AG10803 (cell line): ENCODE data around the gene PPP1R9B.
A peak's percentile ranks its signal among the peaks of the same experiment; 100 is the strongest.

ENCODE experiments used
- DNase-seq: peaks from one replicate; pipeline ENCODE4 v3.0.0; 2010; ENCODE audit warnings: low read depth
- H3K4me3 ChIP-seq: 2 replicates; pipeline ENCODE4 v1.5.1; 2011; ENCODE audit warnings: mild to moderate bottlenecking, low read length, control low read depth
- CTCF ChIP-seq: conservative IDR thresholded peaks from 2 replicates; pipeline ENCODE4 v1.5.1; 2011; ENCODE audit warnings: mild to moderate bottlenecking, low read length, control low read depth, inconsistent platforms

PPP1R9B gene

DNA sequence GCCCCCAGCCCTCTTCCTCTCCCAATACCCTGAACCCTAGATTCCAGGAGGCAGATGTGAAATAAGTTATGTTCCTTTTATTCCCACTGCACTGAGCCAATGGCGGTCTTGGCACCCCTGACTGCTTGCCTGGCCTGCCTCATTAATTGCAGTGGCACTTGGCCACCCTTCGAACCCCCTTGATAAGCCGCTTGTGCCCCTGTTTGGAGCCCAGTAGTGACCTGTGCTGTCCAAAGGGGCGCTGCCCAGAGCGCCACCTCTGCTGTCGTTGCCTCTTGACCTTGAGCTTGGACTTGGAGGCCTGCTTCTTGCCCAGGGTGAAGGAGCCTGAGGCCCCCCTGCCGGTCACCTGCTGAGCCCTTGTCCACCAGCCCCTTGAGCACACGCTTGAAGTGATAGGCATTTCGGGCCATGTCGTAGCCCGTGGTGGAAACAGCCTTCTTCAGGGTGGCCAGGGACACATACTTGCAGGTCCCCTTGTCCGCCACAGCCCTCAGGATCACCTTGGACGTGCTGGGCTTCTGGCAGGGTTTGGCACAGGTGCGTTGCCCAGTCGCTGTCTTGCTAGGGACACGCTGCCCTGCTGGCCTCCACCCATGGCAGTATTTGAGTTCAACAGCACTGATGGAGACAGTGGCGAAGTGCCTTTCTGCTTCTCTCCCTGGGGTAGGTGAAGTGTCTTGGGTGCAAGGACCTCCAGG, 21.0 kb upstream of the PPP1R9B start:
- TF ChIP-seq CTCF = no peak
- no peak overlapping the region for H3K4me3 ChIP-seq
- DNase-seq = no peak

DNA sequence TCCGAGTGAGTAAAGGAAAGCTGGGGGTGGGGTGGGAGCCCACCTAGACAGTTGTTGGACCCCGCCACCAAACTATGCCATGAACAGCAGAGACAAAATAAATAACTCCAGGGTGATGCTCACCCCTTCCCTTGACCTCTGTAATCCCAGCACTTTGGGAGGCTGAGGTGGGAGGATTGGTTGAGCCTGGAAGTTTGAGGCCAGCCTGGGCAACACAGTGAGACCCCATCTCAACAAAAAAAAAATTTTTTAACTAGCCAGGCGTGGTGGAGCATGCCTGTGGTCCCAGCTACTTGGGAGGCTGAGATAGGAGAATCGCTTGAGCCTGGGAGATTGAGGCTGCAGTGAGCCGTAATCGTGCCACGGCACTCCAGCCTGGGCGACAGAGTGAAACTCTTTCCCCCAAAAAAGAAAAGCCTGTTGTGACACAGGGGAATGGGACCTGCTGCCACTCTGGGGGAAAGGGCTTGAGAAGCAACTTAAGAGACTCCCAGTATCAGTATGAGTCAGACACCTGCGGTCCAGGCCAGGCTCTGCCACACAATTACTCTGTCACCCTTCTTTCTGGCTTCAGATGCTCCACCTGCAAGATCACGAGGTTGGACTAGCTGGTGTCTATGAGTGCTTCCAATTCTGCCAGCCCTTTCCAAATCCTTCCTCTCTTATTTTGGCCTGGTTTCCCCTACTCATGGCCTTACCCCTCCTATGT, 20.3 kb upstream of the PPP1R9B start:
- no peak for DNase-seq
- TF ChIP-seq CTCF = no peak
- no peak overlapping the region for H3K4me3 ChIP-seq

- TF ChIP-seq CTCF = no peak
- H3K4me3 ChIP-seq = no peak overlapping the region
- DNase-seq = no peak
These were observed 19.5 kb upstream of the PPP1R9B start for GRCh38 chr17:50169881-50170459.

DNA sequence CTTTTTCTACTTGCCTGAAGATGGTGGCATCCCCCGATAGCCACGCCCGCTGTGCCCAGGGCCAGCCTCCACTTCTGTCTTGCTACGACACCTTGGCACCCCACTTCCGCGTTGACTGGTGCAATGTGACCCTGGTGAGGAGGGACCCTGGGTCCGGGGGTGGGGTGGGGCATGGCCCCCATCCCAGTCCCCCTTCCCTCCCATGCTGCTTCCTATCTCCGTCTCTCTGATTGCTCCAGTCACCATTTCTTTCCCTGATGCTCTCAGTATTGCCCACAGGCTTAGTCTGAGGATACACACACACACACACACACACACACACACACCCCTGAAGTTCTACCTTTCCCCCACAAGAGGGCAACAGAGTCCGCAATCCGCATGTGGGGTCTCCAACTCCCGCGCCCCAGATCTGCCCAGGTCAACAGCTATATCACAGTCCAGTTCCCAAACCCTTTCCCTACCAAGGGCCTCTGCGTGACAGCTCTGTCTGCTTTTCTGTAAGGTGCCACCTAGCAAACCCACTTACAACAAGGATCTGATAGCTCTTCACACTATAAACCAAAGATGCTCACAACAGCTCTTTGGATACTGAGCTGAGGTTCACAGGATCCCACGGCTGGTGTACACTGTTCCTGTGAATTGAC, 18.8 kb upstream of the PPP1R9B start:
- TF ChIP-seq CTCF = peak; percentile 96
- no peak overlapping the region for H3K4me3 ChIP-seq
- peak; percentile 79 for DNase-seq

- TF ChIP-seq CTCF = no peak
- H3K4me3 ChIP-seq = no peak overlapping the region
These were observed 17.8 kb upstream of the PPP1R9B start for GRCh38 chr17:50168319-50168718.

GRCh38 chr17:50167371-50167770, 16.9 kb upstream of the PPP1R9B start:
- DNase-seq = no peak
- no peak for TF ChIP-seq CTCF
- no peak overlapping the region for H3K4me3 ChIP-seq

More at GRCh38 chr17:50168319-50168718, 17.8 kb upstream of the PPP1R9B start:
- no peak for DNase-seq
